ENCODE data around the gene WBP2. TPM values are rescaled to one million over a fixed set of nuclear protein-coding genes. Genes with fewer than 3 reads are reported as not detected.

Gene WBP2
- total RNA-seq, 3 donors from 2014 or later = 99.1 to 114 (median 99.8) TPM

DNA sequence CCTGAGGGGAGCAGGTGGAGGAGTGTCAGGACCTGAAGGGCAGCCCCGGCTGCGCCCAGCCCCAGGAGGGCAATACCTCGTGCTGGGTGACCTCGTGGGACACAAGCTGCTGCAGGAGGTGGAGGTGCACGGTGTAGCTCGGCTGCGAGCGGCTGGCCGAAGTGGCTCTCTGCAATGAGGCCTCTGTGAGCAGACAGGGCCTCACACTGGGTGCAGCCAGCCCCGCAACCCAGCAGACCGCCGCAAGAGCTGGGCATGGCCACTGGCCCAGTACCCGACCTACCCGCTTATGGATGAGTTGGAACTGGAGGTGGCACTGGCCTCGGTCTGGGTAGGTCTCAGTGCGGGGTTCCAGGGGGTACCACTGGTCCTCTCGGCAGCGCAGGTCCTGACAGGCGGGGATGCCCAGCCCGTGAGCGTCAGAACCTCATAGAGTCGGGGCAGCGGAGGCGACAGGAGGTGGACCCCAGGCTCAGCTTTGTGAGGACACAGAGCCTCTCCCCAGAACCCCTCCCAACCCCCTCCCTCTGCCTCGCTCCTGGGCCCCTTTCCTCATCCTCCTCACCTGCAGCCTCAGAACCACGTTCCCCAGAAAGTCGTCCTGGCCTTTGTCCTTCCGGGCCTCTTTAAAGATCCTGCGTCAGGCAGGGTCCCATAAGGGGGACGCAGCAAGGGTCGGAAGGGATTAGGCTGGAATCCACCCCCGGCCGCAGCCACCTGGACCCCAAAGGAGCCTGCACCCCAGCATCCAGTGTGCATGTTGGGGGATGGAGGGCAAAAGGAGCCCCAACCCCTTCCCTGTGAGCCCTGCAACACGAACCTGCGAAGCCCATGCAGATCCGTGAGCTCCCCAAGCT, 15.0 kb downstream of the WBP2 start:
- no peaks in the 10 kb centered on the region for H3K9me3 ChIP-seq
- no peak overlapping the region for H3K4me3 ChIP-seq
- intact Hi-C loops (cut with DNase I, micrococcal nuclease) = no loop called here
- TF ChIP-seq, protein P1, sequence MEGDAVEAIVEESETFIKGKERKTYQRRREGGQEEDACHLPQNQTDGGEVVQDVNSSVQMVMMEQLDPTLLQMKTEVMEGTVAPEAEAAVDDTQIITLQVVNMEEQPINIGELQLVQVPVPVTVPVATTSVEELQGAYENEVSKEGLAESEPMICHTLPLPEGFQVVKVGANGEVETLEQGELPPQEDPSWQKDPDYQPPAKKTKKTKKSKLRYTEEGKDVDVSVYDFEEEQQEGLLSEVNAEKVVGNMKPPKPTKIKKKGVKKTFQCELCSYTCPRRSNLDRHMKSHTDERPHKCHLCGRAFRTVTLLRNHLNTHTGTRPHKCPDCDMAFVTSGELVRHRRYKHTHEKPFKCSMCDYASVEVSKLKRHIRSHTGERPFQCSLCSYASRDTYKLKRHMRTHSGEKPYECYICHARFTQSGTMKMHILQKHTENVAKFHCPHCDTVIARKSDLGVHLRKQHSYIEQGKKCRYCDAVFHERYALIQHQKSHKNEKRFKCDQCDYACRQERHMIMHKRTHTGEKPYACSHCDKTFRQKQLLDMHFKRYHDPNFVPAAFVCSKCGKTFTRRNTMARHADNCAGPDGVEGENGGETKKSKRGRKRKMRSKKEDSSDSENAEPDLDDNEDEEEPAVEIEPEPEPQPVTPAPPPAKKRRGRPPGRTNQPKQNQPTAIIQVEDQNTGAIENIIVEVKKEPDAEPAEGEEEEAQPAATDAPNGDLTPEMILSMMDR (IDR thresholded peaks at IDR 0.05) = no peak
- ATAC-seq (no peak), DNase-seq (no peak)
- no peaks in the 10 kb centered on the region for H3K36me3 ChIP-seq (ENCODE audit: low read depth)
- peaks cover 9% of the 10 kb centered on the region for H3K4me1 ChIP-seq (ENCODE audit: low read depth)

DNA sequence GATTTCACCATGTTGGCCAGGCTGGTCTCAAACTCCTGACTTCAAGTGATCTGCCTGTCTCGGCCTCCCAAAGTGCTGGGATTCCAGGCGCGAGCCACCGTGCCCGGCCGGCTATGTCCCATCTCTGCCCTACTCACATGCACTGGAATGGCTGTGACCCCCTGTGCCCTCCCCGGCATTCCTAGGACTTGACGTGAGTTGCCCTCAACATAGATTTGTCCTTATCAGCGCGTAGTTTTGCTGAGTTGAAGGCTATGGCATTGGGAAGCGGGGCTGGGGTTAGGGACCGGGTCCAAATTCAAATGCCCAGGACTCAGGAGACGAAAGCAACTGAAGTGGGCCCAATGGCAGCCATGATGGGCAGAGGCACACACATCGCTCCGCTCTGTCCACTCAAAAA, 16.7 kb downstream of the WBP2 start:
- intact Hi-C loops (cut with DNase I, micrococcal nuclease) = no loop called here
- ATAC-seq (no peak), DNase-seq (no peak)
- TF ChIP-seq, protein P1 (IDR thresholded peaks at IDR 0.05) = no peak
- no peaks in the 10 kb centered on the region for H3K9me3 ChIP-seq
- H3K4me1 ChIP-seq (ENCODE audit: low read depth) = no peaks in the 10 kb centered on the region
- no peaks in the 10 kb centered on the region for H3K36me3 ChIP-seq (ENCODE audit: low read depth)
- no peak overlapping the region for H3K4me3 ChIP-seq

DNA sequence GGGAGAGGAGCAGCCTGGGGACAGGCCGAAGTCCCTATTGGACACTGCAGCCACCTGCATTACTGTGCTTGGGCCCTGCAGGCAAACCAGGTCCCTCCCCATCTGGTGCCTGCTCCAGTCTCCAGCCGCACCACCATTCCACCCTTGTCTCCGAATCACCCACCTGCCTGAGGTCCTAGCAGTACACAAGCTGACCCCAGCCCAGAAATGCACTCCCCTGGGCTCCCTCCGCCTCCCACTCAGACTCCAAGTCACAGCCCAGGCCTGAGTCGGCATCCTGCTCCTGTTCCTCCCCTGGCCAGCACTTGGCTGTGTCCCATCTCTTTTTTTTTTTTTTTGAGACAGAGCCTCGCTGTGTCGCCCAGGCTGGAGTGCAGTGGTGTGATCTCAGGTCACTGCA, 17.2 kb downstream of the WBP2 start:
- Histone ChIP-seq H3K9me3 (no peaks in the 10 kb centered on the region), H3K4me3 (no peak overlapping the region), H3K36me3 (ENCODE audit: low read depth) (no peaks in the 10 kb centered on the region), H3K4me1 (ENCODE audit: low read depth) (no peaks in the 10 kb centered on the region)
- TF ChIP-seq, protein P1 (IDR thresholded peaks at IDR 0.05) = no peak
- intact Hi-C loops (cut with DNase I, micrococcal nuclease) = no loop called here
- ATAC-seq = no peak
- DNase-seq = no peak

DNA sequence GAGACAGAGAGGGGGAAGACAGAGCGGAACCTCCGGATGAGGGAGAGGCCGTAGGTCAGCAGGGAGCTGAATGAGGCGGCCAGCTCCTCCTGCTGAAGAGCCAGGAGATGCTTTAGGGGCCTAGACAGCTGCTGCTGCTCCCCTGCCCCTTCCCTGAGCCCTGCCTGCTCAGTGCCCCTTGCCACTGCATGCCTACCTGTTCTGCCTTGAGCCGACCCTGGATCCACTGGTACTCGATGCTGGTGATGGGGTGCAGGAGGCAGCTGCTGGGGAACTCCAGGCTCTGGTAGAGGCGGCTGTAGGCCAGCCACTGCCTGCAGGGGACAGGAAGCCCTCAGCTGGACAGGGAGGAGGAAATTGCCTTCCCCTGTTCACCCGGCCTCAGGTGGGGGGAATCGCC, 18.5 kb downstream of the WBP2 start:
- Histone ChIP-seq H3K4me3 (no peak overlapping the region), H3K9me3 (no peaks in the 10 kb centered on the region), H3K36me3 (ENCODE audit: low read depth) (no peaks in the 10 kb centered on the region), H3K4me1 (ENCODE audit: low read depth) (no peaks in the 10 kb centered on the region)
- TF ChIP-seq, protein P1 (IDR thresholded peaks at IDR 0.05) = no peak
- DNase-seq = no peak
- ATAC-seq = no peak
- intact Hi-C loops (cut with DNase I, micrococcal nuclease) = no loop called here

DNA sequence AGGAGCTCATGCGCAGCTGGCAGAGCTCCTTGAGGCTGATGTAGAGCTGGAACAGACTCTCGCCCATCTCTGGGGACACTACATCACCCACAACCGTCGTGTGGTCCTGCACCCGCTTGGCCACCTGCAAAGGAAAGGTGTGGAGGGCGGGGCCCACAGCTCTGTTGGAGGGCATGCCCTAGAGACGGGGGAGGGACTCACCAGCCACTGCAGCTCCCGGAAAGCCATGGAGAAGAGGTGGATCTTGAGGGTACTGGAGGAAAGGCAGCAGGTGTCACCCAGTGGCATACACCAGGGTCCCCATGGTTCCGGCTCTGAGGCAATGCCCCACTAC, 19.5 kb downstream of the WBP2 start:
- ATAC-seq (no peak), DNase-seq (no peak)
- Histone ChIP-seq H3K9me3 (no peaks in the 10 kb centered on the region), H3K36me3 (ENCODE audit: low read depth) (no peaks in the 10 kb centered on the region), H3K4me3 (no peak overlapping the region), H3K4me1 (ENCODE audit: low read depth) (peaks cover 3% of the 10 kb centered on the region)
- TF ChIP-seq, protein P1 (IDR thresholded peaks at IDR 0.05) = no peak
- intact Hi-C loops (cut with DNase I, micrococcal nuclease) = no loop called here

All from mucosa of descending colon (tissue), 3 donors.